ENCODE measurements around the gene SHANK1.

GRCh38 chr19:50743537-50743936 lies 23.9 kb upstream of the SHANK1 start:
- TF ChIP-seq POLR2AphosphoS5 (IDR thresholded peaks at IDR 0.05) (no peak), CTCF (IDR thresholded peaks at IDR 0.05) (no peak)
